Subcutaneous abdominal adipose tissue (tissue), 5 donors: ENCODE data around the gene ZXDC.

Experiments used
- H3K27ac ChIP-seq: one replicate; pipeline ENCODE4 v1.7.0; 2013; ENCODE audit warnings: low read depth, mild to moderate bottlenecking, inconsistent platforms, low read length, moderate library complexity
- H3K27me3 ChIP-seq, 5 donors: one replicate each; pipeline ENCODE4 v1.7.0; 2013; ENCODE audit warnings: low read length in 5 of 5, inconsistent platforms in 1 of 5; ENCODE audit not compliant: control insufficient read depth in 5 of 5, insufficient read depth in 4 of 5
- H3K36me3 ChIP-seq, 5 donors: one replicate each; pipeline ENCODE4 v1.7.0; 2013; ENCODE audit warnings: low read length in 5 of 5; ENCODE audit not compliant: control insufficient read depth in 5 of 5, insufficient read depth in 5 of 5
- H3K4me1 ChIP-seq, 5 donors: one replicate each; pipeline ENCODE4 v1.7.0; 2013; ENCODE audit warnings: low read length in 5 of 5, mild to moderate bottlenecking in 3 of 5, moderate library complexity in 1 of 5; ENCODE audit not compliant: control insufficient read depth in 5 of 5, insufficient read depth in 5 of 5
- H3K4me3 ChIP-seq, 5 donors: one replicate each; pipeline ENCODE4 v1.7.0; 2013; ENCODE audit warnings: low read length in 5 of 5, low read depth in 1 of 5
- H3K9ac ChIP-seq, 5 donors: one replicate each; pipeline ENCODE4 v1.7.0; 2013; ENCODE audit warnings: low read length in 5 of 5, mild to moderate bottlenecking in 4 of 5, moderate library complexity in 3 of 5
- H3K9me3 ChIP-seq, 5 donors: one replicate each; pipeline ENCODE4 v1.7.0; 2013; ENCODE audit warnings: low read length in 5 of 5; ENCODE audit not compliant: control insufficient read depth in 5 of 5
- donor health status: healthy.
- donor health status: healthy.
- donor health status: healthy.
- donor health status: healthy.
- donor health status: healthy.

Gene ZXDC

GRCh38 chr3:126447456-126448106 is 28.1 kb downstream of the ZXDC start:
- Histone ChIP-seq H3K27me3 (no peaks in the 10 kb centered on the region), H3K9me3 (no peaks in the 10 kb centered on the region), H3K4me3 (no peak overlapping the region), H3K36me3 (peaks cover 3 to 64% (median 48%) of the 10 kb centered on the region in 5 donors), H3K4me1 (peaks cover 0 to 13% (median 1%) of the 10 kb centered on the region in 5 donors), H3K9ac (no peak overlapping the region), H3K27ac (no peak overlapping the region)

- H3K9me3 ChIP-seq = no peaks in the 10 kb centered on the region
- peaks cover 0 to 13% (median 1%) of the 10 kb centered on the region in 5 donors for H3K4me1 ChIP-seq
- no peak overlapping the region for H3K27ac ChIP-seq
- peaks cover 3 to 56% (median 44%) of the 10 kb centered on the region in 5 donors for H3K36me3 ChIP-seq
- no peak overlapping the region for H3K4me3 ChIP-seq
- H3K27me3 ChIP-seq = no peaks in the 10 kb centered on the region
- no peak overlapping the region for H3K9ac ChIP-seq
Observed at GRCh38 chr3:126446791-126447190, 28.9 kb downstream of the ZXDC start.

- Histone ChIP-seq H3K9me3 (no peaks in the 10 kb centered on the region), H3K4me3 (no peak overlapping the region), H3K27ac (no peak overlapping the region), H3K4me1 (peaks cover 0 to 13% (median 1%) of the 10 kb centered on the region in 5 donors), H3K9ac (no peak overlapping the region), H3K36me3 (peaks cover 3 to 56% (median 42%) of the 10 kb centered on the region in 5 donors), H3K27me3 (no peaks in the 10 kb centered on the region)
Observed at GRCh38 chr3:126446301-126446700, 29.4 kb downstream of the ZXDC start.

GRCh38 chr3:126445506-126445905 is 30.2 kb downstream of the ZXDC start:
- no peak overlapping the region for H3K27ac ChIP-seq
- H3K36me3 ChIP-seq = peaks cover 3 to 56% (median 35%) of the 10 kb centered on the region in 5 donors
- H3K9ac ChIP-seq = no peak overlapping the region

GRCh38 chr3:126442856-126443242 is 32.8 kb downstream of the ZXDC start:
- Histone ChIP-seq H3K27me3 (no peaks in the 10 kb centered on the region), H3K4me1 (peaks cover 0 to 13% (median 1%) of the 10 kb centered on the region in 5 donors), H3K27ac (no peak overlapping the region), H3K9me3 (no peaks in the 10 kb centered on the region), H3K9ac (no peak overlapping the region), H3K36me3 (peaks cover 3 to 56% (median 35%) of the 10 kb centered on the region in 5 donors), H3K4me3 (no peak overlapping the region)

More at GRCh38 chr3:126445506-126445905, 30.2 kb downstream of the ZXDC start:
- H3K4me1 ChIP-seq = peaks cover 0 to 13% (median 1%) of the 10 kb centered on the region in 5 donors
- no peaks in the 10 kb centered on the region for H3K9me3 ChIP-seq
- H3K27me3 ChIP-seq = no peaks in the 10 kb centered on the region
- H3K4me3 ChIP-seq = no peak overlapping the region

GRCh38 chr3:126442094-126442855 is 33.4 kb downstream of the ZXDC start:
- H3K9me3 ChIP-seq = no peaks in the 10 kb centered on the region
- no peaks in the 10 kb centered on the region for H3K27me3 ChIP-seq
- H3K36me3 ChIP-seq = peaks cover 3 to 58% (median 38%) of the 10 kb centered on the region in 5 donors
- no peak overlapping the region for H3K9ac ChIP-seq
- H3K27ac ChIP-seq = no peak overlapping the region
- peaks cover 0 to 13% (median 1%) of the 10 kb centered on the region in 5 donors for H3K4me1 ChIP-seq
- no peak overlapping the region for H3K4me3 ChIP-seq

- no peak overlapping the region for H3K4me3 ChIP-seq
- H3K9me3 ChIP-seq = no peaks in the 10 kb centered on the region
- peaks cover 0 to 12% (median 1%) of the 10 kb centered on the region in 5 donors for H3K4me1 ChIP-seq
- no peak overlapping the region for H3K27ac ChIP-seq
- no peak overlapping the region for H3K9ac ChIP-seq
- H3K36me3 ChIP-seq = peaks cover 3 to 67% (median 47%) of the 10 kb centered on the region in 5 donors
- H3K27me3 ChIP-seq = no peaks in the 10 kb centered on the region
Observed at GRCh38 chr3:126441256-126441880, 34.3 kb downstream of the ZXDC start.

- Histone ChIP-seq H3K4me3 (no peak overlapping the region), H3K36me3 (peaks cover 3 to 74% (median 54%) of the 10 kb centered on the region in 5 donors)
Observed at GRCh38 chr3:126440709-126440995, 35.0 kb downstream of the ZXDC start.

GRCh38 chr3:126439968-126440708 is 35.6 kb downstream of the ZXDC start:
- H3K9me3 ChIP-seq = no peaks in the 10 kb centered on the region
- H3K36me3 ChIP-seq = peaks cover 3 to 75% (median 54%) of the 10 kb centered on the region in 5 donors
- H3K9ac ChIP-seq = no peak overlapping the region
- H3K27me3 ChIP-seq = no peaks in the 10 kb centered on the region
- H3K4me1 ChIP-seq = peaks cover 0 to under 1% (median 0%) of the 10 kb centered on the region in 5 donors
- no peak overlapping the region for H3K27ac ChIP-seq
- H3K4me3 ChIP-seq = no peak overlapping the region

More at GRCh38 chr3:126440709-126440995, 35.0 kb downstream of the ZXDC start:
- Histone ChIP-seq H3K9ac (no peak overlapping the region), H3K27ac (no peak overlapping the region), H3K4me1 (peaks cover 0 to 6% (median 0%) of the 10 kb centered on the region in 5 donors), H3K27me3 (no peaks in the 10 kb centered on the region), H3K9me3 (no peaks in the 10 kb centered on the region)
